ENCODE measurements around the gene TRPT1. TPM values are rescaled to one million over a fixed set of nuclear protein-coding genes. Genes with fewer than 3 reads are reported as not detected.
A peak's percentile ranks its signal among the peaks of the same experiment; 100 is the strongest.

TRPT1 gene
- polyA plus RNA-seq, 2 of the 4 experiments (the other 2 are of a cell fraction), result 18.6 to 28.5 TPM

DNA sequence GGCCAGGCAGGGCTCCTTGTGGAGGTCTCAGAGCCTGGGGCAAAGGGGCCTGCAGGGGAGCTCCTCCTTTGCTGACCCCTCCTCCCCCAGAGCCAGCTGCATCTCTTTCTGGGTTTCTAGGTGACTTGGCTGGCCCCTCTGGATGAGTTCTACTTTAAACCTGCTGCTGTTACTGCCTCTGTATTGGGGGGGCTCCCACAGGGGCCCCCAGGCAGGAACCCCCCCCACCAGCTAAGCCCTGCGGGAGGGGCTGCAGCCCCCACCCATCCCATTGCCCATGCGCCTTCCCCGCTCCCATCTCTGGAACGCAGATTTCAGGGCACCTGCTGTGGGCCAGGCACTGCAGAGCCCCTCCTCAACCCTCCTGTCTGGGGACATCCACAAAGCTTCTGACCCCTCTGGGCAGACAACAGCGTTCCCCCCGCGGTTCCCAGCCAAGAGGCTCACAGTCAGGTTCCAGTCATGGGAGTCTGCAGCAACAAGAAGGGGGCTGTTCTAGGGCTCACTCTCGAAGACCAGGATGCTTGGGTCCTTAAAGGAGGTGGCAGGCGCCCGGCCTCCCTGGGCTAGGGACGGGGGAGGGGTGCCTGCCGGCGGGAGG, 24.5 kb upstream of the TRPT1 start:
- Histone ChIP-seq H3K27ac (peak overlapping the region; percentile 92 to 94), H3K4me2 (peak overlapping the region; percentile 98), H3K4me3 (peak overlapping the region; percentile 84), H3K9me3 (no peaks in the 10 kb centered on the region), H3K4me1 (peaks cover 28% of the 10 kb centered on the region)
- 70% methylated on average over 2 of the region's 13 CpGs for WGBS (ENCODE audit: missing lambda C conversion rate)
- POLR2A ChIA-PET, result interaction anchor here (0.8 to 1.6 kb wide), 4 partner anchors 9 to 65 kb away, joined by 3 to 5 read pairs (median 4); partner anchors contain the start of genes FKBP2 and STIP1
- ATAC-seq, result peak; percentile 1 to 8; a peak in 3 of 6 replicates
- CTCF ChIA-PET, result interaction anchor here (0.8 to 12.2 kb wide), 26 partner anchors 8 to 403 kb away, joined by 3 to 220 read pairs (median 7); partner anchors contain the start of genes BAD, CATSPERZ, ESRRA and FERMT3
- no peak for FAIRE-seq
- no peak for TF ChIP-seq KDM5A (IDR thresholded peaks at IDR 0.05)
- TF ChIP-seq EHF (CRISPR knock-in tag; IDR thresholded peaks at IDR 0.05), result no peak
- no peak for TF ChIP-seq RCOR1 (IDR thresholded peaks at IDR 0.05; ENCODE audit: low read depth, low read length)
- no peak for TF ChIP-seq GATA3 (IDR thresholded peaks at IDR 0.05; ENCODE audit: borderline replicate concordance)
- TF ChIP-seq RNF2 (IDR thresholded peaks at IDR 0.05; ENCODE audit: borderline replicate concordance, low read depth), result no peak
- TF ChIP-seq, protein P1, sequence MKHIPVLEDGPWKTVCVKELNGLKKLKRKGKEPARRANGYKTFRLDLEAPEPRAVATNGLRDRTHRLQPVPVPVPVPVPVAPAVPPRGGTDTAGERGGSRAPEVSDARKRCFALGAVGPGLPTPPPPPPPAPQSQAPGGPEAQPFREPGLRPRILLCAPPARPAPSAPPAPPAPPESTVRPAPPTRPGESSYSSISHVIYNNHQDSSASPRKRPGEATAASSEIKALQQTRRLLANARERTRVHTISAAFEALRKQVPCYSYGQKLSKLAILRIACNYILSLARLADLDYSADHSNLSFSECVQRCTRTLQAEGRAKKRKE (CRISPR knock-in tag; IDR thresholded peaks at IDR 0.05; ENCODE audit: low read depth), result no peak
- no peak for TF ChIP-seq HDAC2 (IDR thresholded peaks at IDR 0.05)
- no peak for TF ChIP-seq CHD4 (IDR thresholded peaks at IDR 0.05; ENCODE audit: borderline replicate concordance)
- no peak for TF ChIP-seq BHLHE40 (IDR thresholded peaks at IDR 0.05; ENCODE audit: low read depth, low read length)
- TF ChIP-seq TP53 (CRISPR knock-in tag; IDR thresholded peaks at IDR 0.05), result no peak
- no peak for TF ChIP-seq JUN (IDR thresholded peaks at IDR 0.05)
- TF ChIP-seq HEYL (CRISPR knock-in tag; IDR thresholded peaks at IDR 0.05), result no peak
- DNase-seq (ENCODE audit: low read depth in 1 of 2, low spot score in 1 of 2), result no peak

DNA sequence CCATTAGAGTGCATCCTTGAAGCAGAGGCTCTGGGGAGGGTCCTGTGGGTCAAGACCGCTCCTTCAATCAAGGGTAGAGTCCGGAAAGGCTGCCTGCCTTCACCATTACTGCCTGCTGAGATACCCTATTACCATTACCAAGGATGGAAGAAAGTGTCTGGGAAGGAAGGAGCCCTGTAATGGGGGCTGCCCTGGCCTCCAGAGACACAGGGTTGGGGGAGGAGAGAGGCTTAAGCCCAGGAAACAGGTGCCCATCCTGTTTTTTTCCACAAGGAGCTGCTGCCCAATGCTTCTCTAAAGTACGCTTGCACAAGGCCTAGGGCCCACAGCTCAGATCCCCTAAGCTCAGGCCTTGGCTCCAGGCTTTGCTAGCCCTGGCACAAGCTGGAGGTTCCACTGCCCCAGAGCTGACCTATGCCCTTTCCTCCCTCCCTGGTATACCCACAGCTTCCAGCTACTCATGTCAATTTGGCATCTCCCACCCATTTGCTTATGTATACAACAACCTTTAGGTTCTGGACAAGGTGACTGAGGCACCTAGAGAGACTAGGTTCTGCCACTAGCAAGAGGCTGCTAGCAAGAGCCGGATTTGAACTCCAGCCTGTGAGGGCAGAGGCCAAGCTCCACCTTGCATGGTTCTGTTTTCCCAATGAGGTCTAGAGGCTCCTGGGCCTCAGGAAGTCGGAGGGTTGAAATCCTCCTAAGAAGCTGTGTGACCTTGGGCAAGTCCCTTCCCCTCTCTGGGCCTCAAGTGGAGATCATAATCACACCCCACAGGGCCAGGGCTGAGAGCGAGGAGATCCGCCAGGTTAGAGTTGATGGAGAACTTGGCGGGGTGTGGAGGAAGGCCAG, 23.8 kb upstream of the TRPT1 start:
- ChIA-PET POLR2A (interaction anchor here (0.8 to 1.6 kb wide), 4 partner anchors 9 to 64 kb away, joined by 3 to 5 read pairs (median 4); partner anchors contain the start of genes FKBP2 and STIP1), CTCF (interaction anchor here (1.0 to 12.2 kb wide), 19 partner anchors 7 to 105 kb away, joined by 3 to 220 read pairs (median 10); partner anchors contain the start of genes BAD, CATSPERZ, ESRRA and FERMT3)
- no peak for DNase-seq (ENCODE audit: low read depth in 1 of 2, low spot score in 1 of 2)
- H3K4me3 ChIP-seq, result no peak overlapping the region
- peak overlapping the region in 1 of 2 experiments; percentile 94; a peak in 1 of 6 replicates for H3K27ac ChIP-seq
- no peaks in the 10 kb centered on the region for H3K9me3 ChIP-seq
- WGBS (ENCODE audit: missing lambda C conversion rate), result 77% methylated on average over 7 of the region's 8 CpGs
- FAIRE-seq, result no peak
- H3K4me1 ChIP-seq, result peaks cover 32% of the 10 kb centered on the region
- H3K4me2 ChIP-seq, result no peak overlapping the region
- TF ChIP-seq ZFP36 (IDR thresholded peaks at IDR 0.05; ENCODE audit: borderline replicate concordance, partially characterized antibody) (peak; percentile 87), KDM1A (IDR thresholded peaks at IDR 0.05; ENCODE audit: low read depth) (peak; percentile 81; the same call in 1 of the 2 replicates), EHF (CRISPR knock-in tag; IDR thresholded peaks at IDR 0.05) (no peak), HEYL (CRISPR knock-in tag; IDR thresholded peaks at IDR 0.05) (no peak)
- TF ChIP-seq, protein P1 (CRISPR knock-in tag; IDR thresholded peaks at IDR 0.05; ENCODE audit: low read depth), result no peak
- TF ChIP-seq, protein P2, sequence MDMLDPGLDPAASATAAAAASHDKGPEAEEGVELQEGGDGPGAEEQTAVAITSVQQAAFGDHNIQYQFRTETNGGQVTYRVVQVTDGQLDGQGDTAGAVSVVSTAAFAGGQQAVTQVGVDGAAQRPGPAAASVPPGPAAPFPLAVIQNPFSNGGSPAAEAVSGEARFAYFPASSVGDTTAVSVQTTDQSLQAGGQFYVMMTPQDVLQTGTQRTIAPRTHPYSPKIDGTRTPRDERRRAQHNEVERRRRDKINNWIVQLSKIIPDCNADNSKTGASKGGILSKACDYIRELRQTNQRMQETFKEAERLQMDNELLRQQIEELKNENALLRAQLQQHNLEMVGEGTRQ (IDR thresholded peaks at IDR 0.05), result no peak
- ATAC-seq, result no peak

DNA sequence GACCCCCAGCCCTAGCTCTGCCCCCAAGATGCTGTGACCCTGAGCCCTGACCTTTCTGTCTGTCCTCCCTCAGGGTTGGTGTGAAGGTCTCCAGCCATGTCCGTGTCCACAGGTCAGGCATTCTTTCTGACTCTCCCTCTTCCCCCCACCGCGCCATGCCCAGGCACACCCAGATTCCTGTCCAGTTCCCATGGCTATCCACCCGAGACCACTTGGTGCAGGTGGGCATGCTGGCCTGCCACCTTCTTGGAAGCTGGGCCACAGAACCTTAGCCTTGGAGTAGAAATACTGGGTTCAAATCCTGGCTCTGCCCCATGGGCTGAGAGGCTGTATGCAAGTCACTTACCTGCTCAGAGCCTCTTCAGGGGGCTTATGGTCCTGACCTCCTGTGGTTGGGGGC, 23.1 kb upstream of the TRPT1 start:
- Histone ChIP-seq H3K4me2 (no peak overlapping the region), H3K27ac (peak overlapping the region in 1 of 2 experiments; percentile 99; a peak in 2 of 6 replicates), H3K9me3 (no peaks in the 10 kb centered on the region), H3K4me3 (no peak overlapping the region), H3K4me1 (peaks cover 40% of the 10 kb centered on the region)
- DNase-seq (ENCODE audit: low read depth in 1 of 2, low spot score in 1 of 2) (no peak), ATAC-seq (no peak), FAIRE-seq (no peak)
- ChIA-PET POLR2A (interaction anchor here (1.6 kb wide), 1 partner anchor 21 kb away, joined by 5 read pairs; no protein-coding TSS in a partner anchor), CTCF (interaction anchor here (2.2 to 12.2 kb wide), 6 partner anchors 13 to 104 kb away, joined by 7 to 220 read pairs (median 19); partner anchors contain the start of genes CATSPERZ and ESRRA)
- WGBS (ENCODE audit: missing lambda C conversion rate), result 90% methylated on average over 4 of the region's 4 CpGs
- TF ChIP-seq, protein P2 (IDR thresholded peaks at IDR 0.05), result no peak
- TF ChIP-seq, protein P3, sequence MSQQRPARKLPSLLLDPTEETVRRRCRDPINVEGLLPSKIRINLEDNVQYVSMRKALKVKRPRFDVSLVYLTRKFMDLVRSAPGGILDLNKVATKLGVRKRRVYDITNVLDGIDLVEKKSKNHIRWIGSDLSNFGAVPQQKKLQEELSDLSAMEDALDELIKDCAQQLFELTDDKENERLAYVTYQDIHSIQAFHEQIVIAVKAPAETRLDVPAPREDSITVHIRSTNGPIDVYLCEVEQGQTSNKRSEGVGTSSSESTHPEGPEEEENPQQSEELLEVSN (IDR thresholded peaks at IDR 0.05; ENCODE audit: borderline replicate concordance, low read depth), result no peak
- TF ChIP-seq CEBPB (IDR thresholded peaks at IDR 0.05) (no peak), TP53 (CRISPR knock-in tag; IDR thresholded peaks at IDR 0.05) (no peak), ZSCAN20 (CRISPR knock-in tag; IDR thresholded peaks at IDR 0.05) (no peak), CBX8 (IDR thresholded peaks at IDR 0.05) (no peak), RAD21 (conservative IDR thresholded peaks at IDR 0.05 in 1 of 2, IDR thresholded peaks at IDR 0.05 in 1 of 2) (no peak), FOXS1 (CRISPR knock-in tag; IDR thresholded peaks at IDR 0.05) (no peak), BHLHE40 (IDR thresholded peaks at IDR 0.05; ENCODE audit: low read depth, low read length) (no peak), KDM1A (IDR thresholded peaks at IDR 0.05; ENCODE audit: low read depth) (no peak), RCOR1 (IDR thresholded peaks at IDR 0.05; ENCODE audit: low read depth, low read length) (no peak), TFCP2L1 (CRISPR knock-in tag; IDR thresholded peaks at IDR 0.05) (no peak)
- TF ChIP-seq, protein P4, sequence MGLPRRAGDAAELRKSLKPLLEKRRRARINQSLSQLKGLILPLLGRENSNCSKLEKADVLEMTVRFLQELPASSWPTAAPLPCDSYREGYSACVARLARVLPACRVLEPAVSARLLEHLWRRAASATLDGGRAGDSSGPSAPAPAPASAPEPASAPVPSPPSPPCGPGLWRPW (IDR thresholded peaks at IDR 0.05), result no peak

Data from A549 (cell line).